GM19239 (cell line): ENCODE data around the gene KRT1.

ENCODE experiments used
- DNase-seq: peaks from one replicate; pipeline ENCODE4 v3.0.0; 2011; ENCODE audit warnings: low spot score; ENCODE audit not compliant: insufficient read length
- FAIRE-seq: peaks from 2 replicates; lab custom pipeline; 2011; peaks lifted over from hg19 to GRCh38; lab: Jason Lieb, UNC

The KRT1 gene

GRCh38 chr12:52663420-52663819 lies 16.8 kb downstream of the KRT1 start:
- DNase-seq (no peak), FAIRE-seq (no peak)

- FAIRE-seq (no peak), DNase-seq (no peak)
These were observed 17.3 kb downstream of the KRT1 start for GRCh38 chr12:52662918-52663229.

- no peak for FAIRE-seq
- no peak for DNase-seq
These were observed 17.9 kb downstream of the KRT1 start for GRCh38 chr12:52662093-52662917.

- no peak for FAIRE-seq
These were observed 18.5 kb downstream of the KRT1 start for GRCh38 chr12:52661668-52662067.

GRCh38 chr12:52660934-52661499 lies 19.2 kb downstream of the KRT1 start:
- FAIRE-seq = no peak
- DNase-seq = no peak

More at GRCh38 chr12:52661668-52662067, 18.5 kb downstream of the KRT1 start:
- DNase-seq = no peak

GRCh38 chr12:52659951-52660350 lies 20.3 kb downstream of the KRT1 start:
- DNase-seq (no peak), FAIRE-seq (no peak)

GRCh38 chr12:52659395-52659794 lies 20.8 kb downstream of the KRT1 start:
- FAIRE-seq (no peak), DNase-seq (no peak)

- FAIRE-seq (no peak), DNase-seq (no peak)
These were observed 22.0 kb downstream of the KRT1 start for GRCh38 chr12:52658196-52658595.

- no peak for FAIRE-seq
- no peak for DNase-seq
These were observed 22.8 kb downstream of the KRT1 start for GRCh38 chr12:52657250-52657902.

GRCh38 chr12:52656616-52657015 lies 23.6 kb downstream of the KRT1 start:
- FAIRE-seq (no peak), DNase-seq (no peak)

- DNase-seq = no peak
- FAIRE-seq = no peak
These were observed 24.5 kb downstream of the KRT1 start for GRCh38 chr12:52655720-52656124.

GRCh38 chr12:52655251-52655650 lies 25.0 kb downstream of the KRT1 start:
- DNase-seq (no peak), FAIRE-seq (no peak)

- FAIRE-seq (no peak), DNase-seq (no peak)
These were observed 28.4 kb downstream of the KRT1 start, which contains the start of gene KRT2 for GRCh38 chr12:52651726-52652261. Gene KRT2, minus strand, starts transcription at chr12:52652211. Its CDS starts 69 bp downstream, at chr12:52652142.

GRCh38 chr12:52650520-52651081 lies 29.6 kb downstream of the KRT1 start:
- DNase-seq (no peak), FAIRE-seq (no peak)

GRCh38 chr12:52649066-52649465 lies 31.1 kb downstream of the KRT1 start:
- FAIRE-seq (no peak), DNase-seq (no peak)

GRCh38 chr12:52648012-52648550 lies 32.1 kb downstream of the KRT1 start:
- no peak for DNase-seq
- FAIRE-seq = no peak

GRCh38 chr12:52647601-52648000 lies 32.6 kb downstream of the KRT1 start:
- DNase-seq (no peak), FAIRE-seq (no peak)

GRCh38 chr12:52646613-52647012 lies 33.6 kb downstream of the KRT1 start:
- FAIRE-seq = no peak
- no peak for DNase-seq

GRCh38 chr12:52645982-52646381 lies 34.2 kb downstream of the KRT1 start:
- DNase-seq = no peak
- FAIRE-seq = no peak

GRCh38 chr12:52645120-52645761 lies 35.0 kb downstream of the KRT1 start:
- no peak for FAIRE-seq
- DNase-seq = no peak
